HPDE6-E6E7 (cell line): Measurements from ENCODE around the gene MYO16.
A peak's percentile ranks its signal among the peaks of the same experiment; 100 is the strongest.

ENCODE experiments used
- DNase-seq: peaks from one replicate; pipeline ENCODE4 v3.0.0; 2011; ENCODE audit warnings: missing footprints; ENCODE audit errors: extremely low spot score

MYO16 gene

GRCh38 chr13:108629181-108629752 lies at the start of gene MYO16:
TSS of gene MYO16 (plus strand) at chr13:108629611. CDS start at chr13:108629845, 234 bp downstream.
- DNase-seq = no peak

- no peak for DNase-seq
These were observed 42.6 kb upstream of the MYO16 start for GRCh38 chr13:108586826-108587225.

GRCh38 chr13:108588516-108588915 lies 40.9 kb upstream of the MYO16 start:
- no peak for DNase-seq

GRCh38 chr13:108594153-108594552 lies 35.3 kb upstream of the MYO16 start:
- no peak for DNase-seq

- DNase-seq = no peak
These were observed 33.8 kb upstream of the MYO16 start for GRCh38 chr13:108595436-108596274.

GRCh38 chr13:108597943-108598342 lies 31.5 kb upstream of the MYO16 start:
- DNase-seq = no peak

GRCh38 chr13:108606424-108606823 lies 23.0 kb upstream of the MYO16 start:
- DNase-seq = no peak

- DNase-seq = peak; percentile 27
These were observed 20.1 kb upstream of the MYO16 start for GRCh38 chr13:108609353-108609752.

GRCh38 chr13:108610507-108610906 lies 18.9 kb upstream of the MYO16 start:
- DNase-seq = no peak

- no peak for DNase-seq
These were observed 14.2 kb upstream of the MYO16 start for GRCh38 chr13:108615241-108615640.

GRCh38 chr13:108618233-108618632 lies 11.2 kb upstream of the MYO16 start:
- DNase-seq = no peak

GRCh38 chr13:108621462-108621861 lies 7.9 kb upstream of the MYO16 start:
- no peak for DNase-seq

GRCh38 chr13:108624108-108624507 lies 5.3 kb upstream of the MYO16 start:
- no peak for DNase-seq

- no peak for DNase-seq
These were observed 4.4 kb upstream of the MYO16 start for GRCh38 chr13:108624979-108625378.

GRCh38 chr13:108629988-108630387 lies 577 bp downstream of the MYO16 start:
- no peak for DNase-seq

GRCh38 chr13:108632649-108633167 lies 3.3 kb downstream of the MYO16 start:
- DNase-seq = no peak

GRCh38 chr13:108638901-108639300 lies 9.5 kb downstream of the MYO16 start:
- DNase-seq = no peak

GRCh38 chr13:108643646-108644353 lies 14.4 kb downstream of the MYO16 start:
- no peak for DNase-seq

- DNase-seq = no peak
These were observed 16.0 kb downstream of the MYO16 start for GRCh38 chr13:108645376-108645775.

GRCh38 chr13:108650271-108650670 lies 20.9 kb downstream of the MYO16 start:
- DNase-seq = no peak

- DNase-seq = no peak
These were observed 27.3 kb downstream of the MYO16 start for GRCh38 chr13:108656742-108657141.

GRCh38 chr13:108657519-108657918 lies 28.1 kb downstream of the MYO16 start:
- DNase-seq = no peak
